Esophagus squamous epithelium (tissue), 5 donors: Measurements from ENCODE around the gene ZNF524. TPM values are rescaled to one million over a fixed set of nuclear protein-coding genes. Genes with fewer than 3 reads are reported as not detected.

Experiments used
- DNase-seq: peaks from one replicate; lab custom pipeline; 2025; lab: John Stamatoyannopoulos, UW
- H3K27ac ChIP-seq, 4 donors: fragments of 200-600 bp; sonication (generic); one replicate each; pipeline ENCODE4 v1.5.1; 2016 to 2019; ENCODE audit warnings: mild to moderate bottlenecking in 1 of 4
- H3K27me3 ChIP-seq, 4 donors: fragments of 200-600 bp; sonication (generic); 1 replicate in 3 of 4; 2 replicates in 1 of 4; pipeline versions ENCODE4 v1.5.1 to v1.6.0; 2017 to 2021; ENCODE audit warnings: antibody characterized with exemption in 1 of 4
- H3K36me3 ChIP-seq, 3 donors: fragments of 200-600 bp; sonication (generic); one replicate each; pipeline ENCODE4 v1.5.1; 2016 to 2019
- H3K4me1 ChIP-seq, 3 donors: fragments of 200-600 bp; sonication (generic); one replicate each; pipeline ENCODE4 v1.5.1; 2017 to 2019
- H3K4me3 ChIP-seq, 4 donors: fragments of 200-600 bp; sonication (generic); 1 replicate in 3 of 4; 2 replicates in 1 of 4; pipeline ENCODE4 v1.5.1; 2016 to 2019; ENCODE audit warnings: mild to moderate bottlenecking in 2 of 4, moderate library complexity in 1 of 4
- H3K9me3 ChIP-seq, 3 donors: fragments of 200-600 bp; sonication (generic); one replicate each; pipeline ENCODE4 v1.5.1; 2016 to 2019
- POLR2A ChIP-seq, 4 donors: fragments of 450-650 bp; IDR thresholded peaks; one replicate each; pipeline ENCODE4 v1.6.1; 2017; ENCODE audit warnings: antibody characterized with exemption in 4 of 4, mild to moderate bottlenecking in 4 of 4, moderate library complexity in 3 of 4
- WGBS, 2 donors: methylation state at CpG; one replicate each; pipeline ENCODE4 v1.1.5; 2018; 5-methylcytosine and 5-hydroxymethylcytosine counted together
- intact Hi-C: fragments of 100-400 bp; cut with DNase I; formaldehyde crosslinking; loops from one replicate; pipeline ENCODE4 v1.15.0; 2022
- total RNA-seq, 4 donors: library from RNA; depleted of rRNA; stranded (reverse); fragments of >200 nt; gene quantifications; one replicate each; pipeline ENCODE4 v1.1.0, GENCODE V29; 2016
- TF ChIP-seq, protein P1 (sequence below), 6 experiments: fragments of 450-650 bp in 4 of 6; fragments of 200-600 bp in 2 of 6; sonication (generic) in 2 of 6; IDR thresholded peaks; one replicate each; pipeline ENCODE4 v1.5.1; 2016 to 2019; ENCODE audit warnings: antibody characterized with exemption in 6 of 6, mild to moderate bottlenecking in 4 of 6, moderate library complexity in 4 of 6
- donor health status: DM: yes; HTN: yes; CAD: no.

ZNF524 gene
- total RNA-seq, 4 donors from 2014 or later, result 17.7 to 25.9 (median 22.9) TPM

DNA sequence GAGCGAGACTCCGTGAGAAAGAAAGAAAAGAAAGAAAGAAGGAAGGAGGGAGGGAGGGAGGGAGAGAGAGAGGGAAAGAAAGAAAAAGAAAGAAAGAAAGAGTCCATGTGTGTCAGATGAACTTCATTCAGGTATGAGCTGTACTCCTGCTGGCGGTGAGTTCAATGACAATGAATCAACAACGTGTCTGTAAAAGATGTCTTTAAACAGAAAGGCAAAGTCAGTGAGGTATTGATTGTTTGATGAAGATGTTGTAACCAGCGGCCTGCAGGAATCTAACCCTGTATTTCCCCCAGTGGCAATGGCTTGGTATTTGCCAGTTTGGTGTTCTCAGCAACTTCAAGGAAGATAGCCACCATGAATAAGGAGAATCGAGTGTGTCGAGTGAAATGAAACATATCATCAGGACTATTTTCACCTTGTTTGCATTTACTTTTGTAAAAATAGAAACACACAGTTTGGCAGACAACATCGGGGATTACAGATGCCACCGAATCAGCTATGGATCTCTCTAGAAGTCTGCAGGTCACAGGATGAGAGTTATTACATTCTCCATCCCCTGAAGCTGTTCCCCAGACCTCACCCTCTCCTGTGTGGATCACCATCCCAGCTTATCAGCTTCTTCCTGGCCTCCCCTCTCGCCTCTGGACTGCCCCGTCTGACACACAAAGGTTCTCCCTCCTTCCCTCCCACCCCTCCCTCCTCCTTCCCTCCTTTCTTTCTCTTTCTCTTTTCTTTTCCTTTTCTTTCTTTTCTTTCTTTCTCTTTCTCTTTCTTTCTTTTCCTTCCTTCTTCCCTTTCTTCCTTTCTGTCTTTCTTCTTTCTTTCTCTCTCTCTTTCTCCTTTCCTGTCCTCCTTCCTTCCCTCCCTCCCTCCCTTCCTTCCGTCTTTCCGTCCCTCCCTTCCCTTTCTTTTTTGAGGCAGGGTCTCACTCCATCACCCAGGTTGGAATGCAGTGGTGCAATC lies 46.6 kb upstream of the ZNF524 start:
- Histone ChIP-seq H3K36me3 (no peaks in the 10 kb centered on the region), H3K27ac (no peak overlapping the region), H3K4me3 (no peak overlapping the region), H3K27me3 (peaks cover 0 to 47% (median 0%) of the 10 kb centered on the region in 4 donors), H3K4me1 (peaks cover 0 to 10% (median 4%) of the 10 kb centered on the region in 3 donors), H3K9me3 (no peaks in the 10 kb centered on the region)
- intact Hi-C loops, result no loop called here
- DNase-seq, result no peak
- no peak for TF ChIP-seq POLR2A (IDR thresholded peaks at IDR 0.05)
- TF ChIP-seq, protein P1, sequence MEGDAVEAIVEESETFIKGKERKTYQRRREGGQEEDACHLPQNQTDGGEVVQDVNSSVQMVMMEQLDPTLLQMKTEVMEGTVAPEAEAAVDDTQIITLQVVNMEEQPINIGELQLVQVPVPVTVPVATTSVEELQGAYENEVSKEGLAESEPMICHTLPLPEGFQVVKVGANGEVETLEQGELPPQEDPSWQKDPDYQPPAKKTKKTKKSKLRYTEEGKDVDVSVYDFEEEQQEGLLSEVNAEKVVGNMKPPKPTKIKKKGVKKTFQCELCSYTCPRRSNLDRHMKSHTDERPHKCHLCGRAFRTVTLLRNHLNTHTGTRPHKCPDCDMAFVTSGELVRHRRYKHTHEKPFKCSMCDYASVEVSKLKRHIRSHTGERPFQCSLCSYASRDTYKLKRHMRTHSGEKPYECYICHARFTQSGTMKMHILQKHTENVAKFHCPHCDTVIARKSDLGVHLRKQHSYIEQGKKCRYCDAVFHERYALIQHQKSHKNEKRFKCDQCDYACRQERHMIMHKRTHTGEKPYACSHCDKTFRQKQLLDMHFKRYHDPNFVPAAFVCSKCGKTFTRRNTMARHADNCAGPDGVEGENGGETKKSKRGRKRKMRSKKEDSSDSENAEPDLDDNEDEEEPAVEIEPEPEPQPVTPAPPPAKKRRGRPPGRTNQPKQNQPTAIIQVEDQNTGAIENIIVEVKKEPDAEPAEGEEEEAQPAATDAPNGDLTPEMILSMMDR (IDR thresholded peaks at IDR 0.05), result no peak
- WGBS, 2 donors, result 49 to 51% methylated on average over 11 to 13 of the region's 13 CpGs

GRCh38 chr19:55554302-55554701 lies 45.8 kb upstream of the ZNF524 start:
- no peaks in the 10 kb centered on the region for H3K9me3 ChIP-seq
- H3K4me1 ChIP-seq, result peaks cover 0 to 10% (median 4%) of the 10 kb centered on the region in 3 donors
- intact Hi-C loops, result no loop called here
- H3K4me3 ChIP-seq, result no peak overlapping the region
- TF ChIP-seq POLR2A (IDR thresholded peaks at IDR 0.05), result no peak
- TF ChIP-seq, protein P1 (IDR thresholded peaks at IDR 0.05), result no peak
- no peak for DNase-seq
- H3K27me3 ChIP-seq, result peaks cover 0 to 48% (median 0%) of the 10 kb centered on the region in 4 donors
- H3K27ac ChIP-seq, result no peak overlapping the region
- WGBS, 2 donors, result 87 to 93% methylated on average over 3 to 7 of the region's 9 CpGs
- H3K36me3 ChIP-seq, result no peaks in the 10 kb centered on the region

GRCh38 chr19:55554741-55555152 lies 45.3 kb upstream of the ZNF524 start:
- TF ChIP-seq, protein P1 (IDR thresholded peaks at IDR 0.05), result no peak
- TF ChIP-seq POLR2A (IDR thresholded peaks at IDR 0.05), result no peak

GRCh38 chr19:55559684-55560083 lies 40.4 kb upstream of the ZNF524 start:
- no peak for DNase-seq
- peaks cover 0 to 4% (median 0%) of the 10 kb centered on the region in 3 donors for H3K4me1 ChIP-seq
- TF ChIP-seq POLR2A (IDR thresholded peaks at IDR 0.05), result no peak
- TF ChIP-seq, protein P1 (IDR thresholded peaks at IDR 0.05), result no peak
- no peaks in the 10 kb centered on the region for H3K36me3 ChIP-seq
- H3K4me3 ChIP-seq, result no peak overlapping the region
- 56 to 80% methylated on average over 9 of the region's 9 CpGs for whole genome bisulfite sequencing, 2 donors
- H3K27me3 ChIP-seq, result peaks cover 0 to 33% (median 0%) of the 10 kb centered on the region in 4 donors
- H3K27ac ChIP-seq, result no peak overlapping the region
- peaks cover 0 to 7% (median 0%) of the 10 kb centered on the region in 3 donors for H3K9me3 ChIP-seq
- intact Hi-C loops, result no loop called here

More at GRCh38 chr19:55554741-55555152, 45.3 kb upstream of the ZNF524 start:
- no peak overlapping the region for H3K4me3 ChIP-seq
- DNase-seq, result no peak
- peaks cover 0 to 6% (median 1%) of the 10 kb centered on the region in 3 donors for H3K4me1 ChIP-seq
- no peaks in the 10 kb centered on the region for H3K9me3 ChIP-seq
- intact Hi-C loops, result no loop called here
- H3K27ac ChIP-seq, result no peak overlapping the region
- peaks cover 0 to 48% (median 0%) of the 10 kb centered on the region in 4 donors for H3K27me3 ChIP-seq
- WGBS, 2 donors, result 68 to 89% methylated on average over 4 to 5 of the region's 8 CpGs
- no peaks in the 10 kb centered on the region for H3K36me3 ChIP-seq

GRCh38 chr19:55563261-55563690 lies 36.8 kb upstream of the ZNF524 start:
- DNase-seq, result no peak
- Histone ChIP-seq H3K4me3 (no peak overlapping the region), H3K36me3 (no peaks in the 10 kb centered on the region), H3K9me3 (peaks cover 0 to 7% (median 0%) of the 10 kb centered on the region in 3 donors), H3K27me3 (peaks cover 0 to 47% (median 0%) of the 10 kb centered on the region in 4 donors), H3K4me1 (peaks cover 0 to 4% (median 0%) of the 10 kb centered on the region in 3 donors), H3K27ac (no peak overlapping the region)
- TF ChIP-seq POLR2A (IDR thresholded peaks at IDR 0.05), result no peak
- TF ChIP-seq, protein P1 (IDR thresholded peaks at IDR 0.05), result no peak
- intact Hi-C loops, result no loop called here
- WGBS, 2 donors, result 32 to 45% methylated on average over 12 of the region's 12 CpGs
